ENCODE data around the gene SLC49A4. TPM values are rescaled to one million over a fixed set of nuclear protein-coding genes. Genes with fewer than 3 reads are reported as not detected.

Gene SLC49A4
- total RNA-seq, 1 donor from 2014 or later, result 2.0 TPM

Other genes starting within 250 kb of the SLC49A4 start
- gene PARP9, start 230.8 kb upstream of the SLC49A4 start, total RNA-seq, result 29.8 and 31.0 TPM in 2 replicates
- 32.4 and 34.3 TPM in 2 replicates for gene DTX3L, start 230.7 kb upstream of the SLC49A4 start, total RNA-seq
- gene PARP15, start 217.4 kb upstream of the SLC49A4 start, total RNA-seq, result 14.4 and 16.1 TPM in 2 replicates
- 45.7 and 51.9 TPM in 2 replicates for gene PARP14, start 114.2 kb upstream of the SLC49A4 start, total RNA-seq
- 6.6 and 8.0 TPM in 2 replicates for gene HSPBAP1, start 1.2 kb upstream of the SLC49A4 start, total RNA-seq
- gene SEMA5B, start 232.7 kb downstream of the SLC49A4 start, total RNA-seq, result not detected in 2 replicates

All from activated T-helper 2 cell treated with anti-CD3 and anti-CD28 coated beads, Interferon-gamma antibody, Interleukin-2, Interleukin-4, amounts not matched to agents 10 μg/mL and 5 μg/mL and 100 μg/mL, durations not matched to agents 14 hours and 24 hours and 36 hours (primary cell).